COLO668 (cell line): Measurements from ENCODE around the gene TSPAN4.

Experiments used
- DNase-seq: peaks from one replicate; lab custom pipeline; 2025; ENCODE audit not compliant: unreplicated experiment; lab: John Stamatoyannopoulos, UW

The TSPAN4 gene

GRCh38 chr11:905952-906351 is 63.3 kb downstream of the TSPAN4 start:
- DNase-seq = no peak

GRCh38 chr11:907668-908067 is 65.0 kb downstream of the TSPAN4 start:
- no peak for DNase-seq

GRCh38 chr11:908273-908672 is 65.6 kb downstream of the TSPAN4 start:
- no peak for DNase-seq

GRCh38 chr11:909406-909805 is 66.8 kb downstream of the TSPAN4 start:
- no peak for DNase-seq

GRCh38 chr11:910044-910588 is 67.5 kb downstream of the TSPAN4 start:
- no peak for DNase-seq

- DNase-seq = peak; percentile 73
Measured at GRCh38 chr11:910589-911030, 68.0 kb downstream of the TSPAN4 start, which contains the start of gene CHID1. TSS of gene CHID1 (minus strand) at chr11:910810. CDS start at chr11:904816, 5,994 bp downstream.

- no peak for DNase-seq
Measured at GRCh38 chr11:911031-911889, 68.6 kb downstream of the TSPAN4 start.

- DNase-seq = no peak
Measured at GRCh38 chr11:911890-912219, 69.2 kb downstream of the TSPAN4 start.

- DNase-seq = no peak
Measured at GRCh38 chr11:912266-912665, 69.6 kb downstream of the TSPAN4 start.

GRCh38 chr11:913043-913442 is 70.4 kb downstream of the TSPAN4 start:
- no peak for DNase-seq

GRCh38 chr11:914204-914603 is 71.6 kb downstream of the TSPAN4 start:
- no peak for DNase-seq

GRCh38 chr11:914747-915501 is 72.3 kb downstream of the TSPAN4 start:
- DNase-seq = no peak
